ENCODE data around the gene SLC35A3.
"Not testable (repeated sequence)": the region's sequence is repeated elsewhere in the genome, so short reads cannot be mapped to it uniquely, and the experiment has no call there.

SLC35A3 gene

GRCh38 chr1:99970713-99971255 lies 988 bp downstream of the SLC35A3 start:
- peaks cover 11 to 43% of the 10 kb centered on the region in 2 donors for H3K4me1 ChIP-seq (ENCODE audit: control insufficient read depth in 2 of 2, insufficient read depth in 2 of 2, low read length in 2 of 2)
- no peaks in the 10 kb centered on the region for H3K27me3 ChIP-seq (ENCODE audit: control insufficient read depth in 2 of 2, insufficient read depth in 2 of 2, low read length in 2 of 2)
- no peaks in the 10 kb centered on the region for H3K36me3 ChIP-seq (ENCODE audit: control insufficient read depth in 2 of 2, insufficient read depth in 2 of 2, low read length in 2 of 2)
- no peaks in the 10 kb centered on the region for H3K9me3 ChIP-seq (ENCODE audit: control insufficient read depth in 2 of 2, low read length in 2 of 2)
- H3K9ac ChIP-seq (ENCODE audit: low read depth in 1 of 2, low read length in 2 of 2): peak overlapping the region; percentile 84 to 95
- H3K4me3 ChIP-seq (ENCODE audit: low read length in 2 of 2): peak overlapping the region; percentile 83 to 98
- peak overlapping the region; percentile 95 to 96 for H3K27ac ChIP-seq (ENCODE audit: low read depth in 2 of 2, low read length in 2 of 2)

GRCh38 chr1:99972066-99972465 lies 2.3 kb downstream of the SLC35A3 start:
- H3K9me3 ChIP-seq (ENCODE audit: control insufficient read depth in 2 of 2, low read length in 2 of 2); H3K36me3 ChIP-seq (ENCODE audit: control insufficient read depth in 2 of 2, insufficient read depth in 2 of 2, low read length in 2 of 2); H3K9ac ChIP-seq (ENCODE audit: low read depth in 1 of 2, low read length in 2 of 2); H3K27me3 ChIP-seq (ENCODE audit: control insufficient read depth in 2 of 2, insufficient read depth in 2 of 2, low read length in 2 of 2): not testable (repeated sequence)
- Histone ChIP-seq H3K4me1 (ENCODE audit: control insufficient read depth in 2 of 2, insufficient read depth in 2 of 2, low read length in 2 of 2) (peaks cover 14 to 48% of the 10 kb centered on the region in 2 donors), H3K4me3 (ENCODE audit: low read length in 2 of 2) (peak overlapping the region in 1 of 2 donors; percentile 28), H3K27ac (ENCODE audit: low read depth in 2 of 2, low read length in 2 of 2) (peak overlapping the region in 1 of 2 donors; percentile 59)

GRCh38 chr1:99975529-99975928 lies 5.7 kb downstream of the SLC35A3 start:
- H3K4me1 ChIP-seq (ENCODE audit: control insufficient read depth in 2 of 2, insufficient read depth in 2 of 2, low read length in 2 of 2): peaks cover 10 to 43% of the 10 kb centered on the region in 2 donors
- no peaks in the 10 kb centered on the region for H3K9me3 ChIP-seq (ENCODE audit: control insufficient read depth in 2 of 2, low read length in 2 of 2)
- peak overlapping the region in 1 of 2 donors; percentile 19 for H3K9ac ChIP-seq (ENCODE audit: low read depth in 1 of 2, low read length in 2 of 2)

GRCh38 chr1:99977326-99977725 lies 7.5 kb downstream of the SLC35A3 start:
- not testable (repeated sequence) for H3K9me3 ChIP-seq (ENCODE audit: control insufficient read depth in 2 of 2, low read length in 2 of 2); H3K27me3 ChIP-seq (ENCODE audit: control insufficient read depth in 2 of 2, insufficient read depth in 2 of 2, low read length in 2 of 2); H3K36me3 ChIP-seq (ENCODE audit: control insufficient read depth in 2 of 2, insufficient read depth in 2 of 2, low read length in 2 of 2); H3K4me3 ChIP-seq (ENCODE audit: low read length in 2 of 2); H3K9ac ChIP-seq (ENCODE audit: low read depth in 1 of 2, low read length in 2 of 2)
- Histone ChIP-seq H3K27ac (ENCODE audit: low read depth in 2 of 2, low read length in 2 of 2) (peak overlapping the region; percentile 32 to 54), H3K4me1 (ENCODE audit: control insufficient read depth in 2 of 2, insufficient read depth in 2 of 2, low read length in 2 of 2) (peaks cover 7 to 38% of the 10 kb centered on the region in 2 donors)

More at GRCh38 chr1:99975529-99975928, 5.7 kb downstream of the SLC35A3 start:
- Histone ChIP-seq H3K27me3 (ENCODE audit: control insufficient read depth in 2 of 2, insufficient read depth in 2 of 2, low read length in 2 of 2) (no peaks in the 10 kb centered on the region), H3K4me3 (ENCODE audit: low read length in 2 of 2) (no peak overlapping the region), H3K27ac (ENCODE audit: low read depth in 2 of 2, low read length in 2 of 2) (peak overlapping the region; percentile 74 to 81), H3K36me3 (ENCODE audit: control insufficient read depth in 2 of 2, insufficient read depth in 2 of 2, low read length in 2 of 2) (peaks cover 5 to 6% of the 10 kb centered on the region in 2 donors)

- Histone ChIP-seq H3K4me3 (ENCODE audit: low read length in 2 of 2) (no peak overlapping the region), H3K9ac (ENCODE audit: low read depth in 1 of 2, low read length in 2 of 2) (no peak overlapping the region), H3K27ac (ENCODE audit: low read depth in 2 of 2, low read length in 2 of 2) (no peak overlapping the region), H3K36me3 (ENCODE audit: control insufficient read depth in 2 of 2, insufficient read depth in 2 of 2, low read length in 2 of 2) (peaks cover 5 to 8% of the 10 kb centered on the region in 2 donors), H3K4me1 (ENCODE audit: control insufficient read depth in 2 of 2, insufficient read depth in 2 of 2, low read length in 2 of 2) (peaks cover 7 to 31% of the 10 kb centered on the region in 2 donors), H3K27me3 (ENCODE audit: control insufficient read depth in 2 of 2, insufficient read depth in 2 of 2, low read length in 2 of 2) (no peaks in the 10 kb centered on the region), H3K9me3 (ENCODE audit: control insufficient read depth in 2 of 2, low read length in 2 of 2) (no peaks in the 10 kb centered on the region)
These were observed 8.4 kb downstream of the SLC35A3 start for GRCh38 chr1:99978218-99978617.

- H3K27ac ChIP-seq (ENCODE audit: low read depth in 2 of 2, low read length in 2 of 2): no peak overlapping the region
- H3K9me3 ChIP-seq (ENCODE audit: control insufficient read depth in 2 of 2, low read length in 2 of 2): no peaks in the 10 kb centered on the region
- peaks cover 7 to 23% of the 10 kb centered on the region in 2 donors for H3K4me1 ChIP-seq (ENCODE audit: control insufficient read depth in 2 of 2, insufficient read depth in 2 of 2, low read length in 2 of 2)
- H3K4me3 ChIP-seq (ENCODE audit: low read length in 2 of 2): no peak overlapping the region
- H3K36me3 ChIP-seq (ENCODE audit: control insufficient read depth in 2 of 2, insufficient read depth in 2 of 2, low read length in 2 of 2): peaks cover 5 to 8% of the 10 kb centered on the region in 2 donors
- no peak overlapping the region for H3K9ac ChIP-seq (ENCODE audit: low read depth in 1 of 2, low read length in 2 of 2)
- H3K27me3 ChIP-seq (ENCODE audit: control insufficient read depth in 2 of 2, insufficient read depth in 2 of 2, low read length in 2 of 2): no peaks in the 10 kb centered on the region
These were observed 9.3 kb downstream of the SLC35A3 start for GRCh38 chr1:99979091-99979490.

- Histone ChIP-seq H3K27ac (ENCODE audit: low read depth in 2 of 2, low read length in 2 of 2) (no peak overlapping the region), H3K27me3 (ENCODE audit: control insufficient read depth in 2 of 2, insufficient read depth in 2 of 2, low read length in 2 of 2) (no peaks in the 10 kb centered on the region), H3K4me1 (ENCODE audit: control insufficient read depth in 2 of 2, insufficient read depth in 2 of 2, low read length in 2 of 2) (peaks cover 3 to 11% of the 10 kb centered on the region in 2 donors), H3K9me3 (ENCODE audit: control insufficient read depth in 2 of 2, low read length in 2 of 2) (no peaks in the 10 kb centered on the region), H3K36me3 (ENCODE audit: control insufficient read depth in 2 of 2, insufficient read depth in 2 of 2, low read length in 2 of 2) (peaks cover 5 to 8% of the 10 kb centered on the region in 2 donors), H3K9ac (ENCODE audit: low read depth in 1 of 2, low read length in 2 of 2) (no peak overlapping the region), H3K4me3 (ENCODE audit: low read length in 2 of 2) (no peak overlapping the region)
These were observed 11.1 kb downstream of the SLC35A3 start for GRCh38 chr1:99980928-99981327.

- Histone ChIP-seq H3K4me3 (ENCODE audit: low read length in 2 of 2) (no peak overlapping the region), H3K27me3 (ENCODE audit: control insufficient read depth in 2 of 2, insufficient read depth in 2 of 2, low read length in 2 of 2) (no peaks in the 10 kb centered on the region), H3K4me1 (ENCODE audit: control insufficient read depth in 2 of 2, insufficient read depth in 2 of 2, low read length in 2 of 2) (peaks cover 3 to 8% of the 10 kb centered on the region in 2 donors), H3K9ac (ENCODE audit: low read depth in 1 of 2, low read length in 2 of 2) (no peak overlapping the region), H3K36me3 (ENCODE audit: control insufficient read depth in 2 of 2, insufficient read depth in 2 of 2, low read length in 2 of 2) (peaks cover 5 to 6% of the 10 kb centered on the region in 2 donors), H3K9me3 (ENCODE audit: control insufficient read depth in 2 of 2, low read length in 2 of 2) (no peaks in the 10 kb centered on the region), H3K27ac (ENCODE audit: low read depth in 2 of 2, low read length in 2 of 2) (peak overlapping the region in 1 of 2 donors; percentile 58)
These were observed 16.9 kb downstream of the SLC35A3 start for GRCh38 chr1:99986656-99987225.

GRCh38 chr1:99988210-99988765 lies 18.5 kb downstream of the SLC35A3 start:
- peaks cover 8 to 10% of the 10 kb centered on the region in 2 donors for H3K36me3 ChIP-seq (ENCODE audit: control insufficient read depth in 2 of 2, insufficient read depth in 2 of 2, low read length in 2 of 2)
- H3K9ac ChIP-seq (ENCODE audit: low read depth in 1 of 2, low read length in 2 of 2): no peak overlapping the region
- no peak overlapping the region for H3K4me3 ChIP-seq (ENCODE audit: low read length in 2 of 2)
- H3K27me3 ChIP-seq (ENCODE audit: control insufficient read depth in 2 of 2, insufficient read depth in 2 of 2, low read length in 2 of 2): no peaks in the 10 kb centered on the region
- H3K27ac ChIP-seq (ENCODE audit: low read depth in 2 of 2, low read length in 2 of 2): no peak overlapping the region
- peaks cover 3 to 8% of the 10 kb centered on the region in 2 donors for H3K4me1 ChIP-seq (ENCODE audit: control insufficient read depth in 2 of 2, insufficient read depth in 2 of 2, low read length in 2 of 2)
- no peaks in the 10 kb centered on the region for H3K9me3 ChIP-seq (ENCODE audit: control insufficient read depth in 2 of 2, low read length in 2 of 2)

GRCh38 chr1:99992044-99992722 lies 22.4 kb downstream of the SLC35A3 start:
- peaks cover 23% of the 10 kb centered on the region in 2 donors for H3K36me3 ChIP-seq (ENCODE audit: control insufficient read depth in 2 of 2, insufficient read depth in 2 of 2, low read length in 2 of 2)
- H3K4me1 ChIP-seq (ENCODE audit: control insufficient read depth in 2 of 2, insufficient read depth in 2 of 2, low read length in 2 of 2): peaks cover 0 to 2% of the 10 kb centered on the region in 2 donors
- no peak overlapping the region for H3K4me3 ChIP-seq (ENCODE audit: low read length in 2 of 2)
- H3K27me3 ChIP-seq (ENCODE audit: control insufficient read depth in 2 of 2, insufficient read depth in 2 of 2, low read length in 2 of 2): no peaks in the 10 kb centered on the region
- H3K9ac ChIP-seq (ENCODE audit: low read depth in 1 of 2, low read length in 2 of 2): no peak overlapping the region
- no peaks in the 10 kb centered on the region for H3K9me3 ChIP-seq (ENCODE audit: control insufficient read depth in 2 of 2, low read length in 2 of 2)
- no peak overlapping the region for H3K27ac ChIP-seq (ENCODE audit: low read depth in 2 of 2, low read length in 2 of 2)
